GM19099 (cell line): ENCODE data around the gene SYT6.

Experiments
- POLR2A ChIP-seq: IDR thresholded peaks from 3 replicates; pipeline ENCODE4 v1.6.1; 2011; ENCODE audit warnings: low read depth; ENCODE audit not compliant: insufficient read length; ENCODE audit errors: extremely low read depth

Gene SYT6

DNA sequence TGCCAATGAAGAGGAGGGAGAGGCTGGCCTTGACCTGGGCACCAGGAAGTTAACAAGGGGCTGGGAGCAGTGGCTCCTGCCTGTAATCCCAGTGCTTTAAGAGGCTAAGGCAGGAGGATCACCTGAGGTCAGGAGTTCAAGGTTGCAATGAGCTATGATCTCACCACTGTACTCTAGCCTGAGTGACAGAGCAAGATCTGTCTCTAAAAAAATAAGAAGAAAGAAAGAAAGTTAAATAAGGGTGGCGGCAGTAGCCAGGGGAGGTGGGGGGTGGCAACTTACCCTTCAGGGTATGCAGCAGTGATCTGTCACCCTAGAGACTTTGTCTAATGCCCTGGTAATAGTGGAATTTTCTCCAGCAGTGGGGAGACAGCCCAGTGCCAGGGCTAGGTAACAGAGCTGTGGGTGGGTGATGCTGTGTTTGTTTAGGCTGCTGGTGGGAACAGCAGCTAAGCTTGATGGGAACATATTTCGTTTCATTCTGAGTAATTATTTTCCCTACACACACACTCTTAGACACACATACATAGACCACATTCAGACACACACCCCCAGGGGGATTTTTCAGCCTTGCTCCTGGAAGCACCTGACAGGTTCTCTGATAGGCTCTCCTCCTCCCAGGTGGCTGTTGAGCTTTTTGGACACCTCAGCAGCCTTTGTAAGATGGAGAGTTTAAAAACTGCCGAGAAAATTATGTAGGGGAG, 11.3 kb upstream of the SYT6 start:
- no peak for TF ChIP-seq POLR2A

GRCh38 chr1:114159941-114160340, 6.3 kb upstream of the SYT6 start:
- no peak for TF ChIP-seq POLR2A

GRCh38 chr1:114157275-114157660, 3.6 kb upstream of the SYT6 start:
- TF ChIP-seq POLR2A: no peak

DNA sequence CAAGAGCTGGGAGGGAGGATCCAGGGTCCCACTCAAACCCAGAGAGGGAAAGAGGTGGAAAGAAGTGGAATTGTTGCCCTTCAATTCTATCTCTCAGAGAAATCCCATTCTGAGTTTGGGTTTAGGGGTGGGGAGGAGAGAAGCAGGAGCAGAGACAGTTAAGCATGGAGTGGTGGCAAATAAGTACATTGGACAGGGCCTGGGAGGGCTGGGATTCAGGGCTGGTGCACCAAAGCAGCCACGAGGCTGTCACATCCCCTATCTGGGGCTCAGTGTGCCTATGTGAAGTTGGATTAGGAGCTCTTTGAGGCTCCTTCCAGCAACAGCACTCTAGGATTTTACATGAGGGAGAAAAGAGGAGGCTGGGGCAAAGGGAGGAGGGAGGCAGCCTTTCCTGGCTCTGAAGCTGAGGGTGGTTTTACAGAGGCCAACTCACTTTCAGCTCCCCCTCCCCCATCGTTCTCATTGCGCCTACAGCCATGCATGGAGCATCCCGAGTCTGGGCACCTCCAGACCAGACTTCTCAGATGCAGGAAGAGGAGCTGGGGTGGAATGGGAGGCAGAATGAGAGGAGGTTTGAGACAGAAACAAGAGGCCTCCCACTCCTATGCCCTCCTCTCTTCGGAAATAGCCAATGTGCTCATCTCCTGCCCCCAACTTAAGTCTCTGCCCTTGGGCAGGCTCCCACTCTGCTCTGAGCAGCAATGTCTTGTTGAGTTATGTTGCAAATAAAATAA, 3.0 kb upstream of the SYT6 start:
- TF ChIP-seq POLR2A: no peak

GRCh38 chr1:114155706-114156105, 2.0 kb upstream of the SYT6 start:
- no peak for TF ChIP-seq POLR2A

DNA sequence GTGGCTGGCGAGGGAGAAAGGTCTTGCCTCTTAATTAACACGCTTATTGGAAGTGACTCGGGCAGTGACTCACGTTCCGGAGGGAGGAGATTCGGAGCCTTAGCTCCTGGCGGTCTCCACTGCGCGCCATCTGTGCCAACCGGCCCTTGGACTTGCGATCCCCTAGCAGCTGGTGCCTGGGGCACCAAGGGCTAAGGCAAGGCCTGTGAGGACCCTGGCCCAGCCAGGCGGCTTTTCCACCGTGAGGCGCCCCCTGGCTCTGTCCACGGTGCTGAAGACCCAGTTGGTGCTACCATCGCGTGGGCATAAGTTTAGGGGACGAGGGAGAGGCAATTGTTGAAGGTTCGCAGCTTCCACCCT, 1.3 kb upstream of the SYT6 start:
- no peak for TF ChIP-seq POLR2A

- TF ChIP-seq POLR2A: no peak
These were observed 685 bp upstream of the SYT6 start for GRCh38 chr1:114154146-114154962.

DNA sequence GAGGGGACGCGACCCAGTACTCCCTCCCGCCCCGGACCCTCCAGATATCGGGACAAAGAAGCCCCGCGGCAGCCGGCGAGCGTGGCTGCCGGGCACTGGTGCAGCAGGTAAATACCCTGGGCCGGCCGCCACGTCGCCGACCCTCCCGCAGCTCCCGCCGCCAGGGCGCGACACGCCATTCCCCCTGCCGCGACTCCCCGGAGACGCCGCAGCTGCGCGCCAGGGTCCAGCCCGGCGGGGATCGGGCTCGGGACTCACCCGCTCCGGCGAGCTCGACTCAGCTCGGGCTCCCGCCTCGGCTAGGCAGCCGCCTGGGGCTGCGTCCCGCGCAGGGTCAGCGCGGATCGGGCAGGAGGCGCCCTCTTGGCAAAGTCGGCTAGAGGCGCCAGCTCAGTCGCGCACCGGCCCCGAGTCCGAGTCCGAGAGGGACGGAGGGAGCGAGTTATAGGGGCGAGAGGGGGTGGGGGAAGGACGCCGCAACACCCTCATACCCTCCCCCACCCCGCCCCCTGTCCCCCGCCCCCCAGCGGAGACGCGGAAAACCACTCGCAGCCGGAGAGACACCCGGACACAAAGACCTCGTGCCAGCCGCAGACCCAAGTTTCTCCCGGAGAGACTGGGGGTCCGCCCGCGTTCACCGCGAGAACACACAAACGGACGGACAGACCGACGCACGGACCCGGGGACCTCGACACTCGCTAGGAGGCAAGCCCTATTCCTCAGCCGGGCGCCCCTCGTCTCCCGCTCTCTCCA, 985 bp downstream of the SYT6 start:
- no peak for TF ChIP-seq POLR2A

DNA sequence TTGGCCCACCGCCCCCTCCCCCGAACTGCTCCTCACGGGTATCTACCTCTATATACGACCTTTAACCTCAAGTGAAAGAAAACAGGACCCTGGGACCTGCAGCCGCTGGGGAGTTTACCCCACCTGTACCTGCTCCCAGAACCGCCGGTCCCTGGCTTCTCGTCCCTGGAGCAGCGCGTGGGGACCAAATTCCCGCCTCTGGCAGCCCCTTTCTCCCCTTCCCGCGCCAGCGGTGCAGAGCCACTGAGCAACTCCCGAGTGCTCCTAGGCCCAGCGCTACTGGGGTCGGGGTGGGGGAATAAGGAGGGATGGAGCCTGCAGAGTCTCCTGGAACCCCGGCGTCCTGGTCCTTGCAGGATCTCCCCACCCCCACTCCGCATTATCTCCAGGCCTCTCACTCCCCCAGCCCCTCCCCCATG, 1.6 kb downstream of the SYT6 start:
- TF ChIP-seq POLR2A: no peak

- TF ChIP-seq POLR2A: no peak
These were observed 3.7 kb downstream of the SYT6 start for GRCh38 chr1:114150016-114150415.

DNA sequence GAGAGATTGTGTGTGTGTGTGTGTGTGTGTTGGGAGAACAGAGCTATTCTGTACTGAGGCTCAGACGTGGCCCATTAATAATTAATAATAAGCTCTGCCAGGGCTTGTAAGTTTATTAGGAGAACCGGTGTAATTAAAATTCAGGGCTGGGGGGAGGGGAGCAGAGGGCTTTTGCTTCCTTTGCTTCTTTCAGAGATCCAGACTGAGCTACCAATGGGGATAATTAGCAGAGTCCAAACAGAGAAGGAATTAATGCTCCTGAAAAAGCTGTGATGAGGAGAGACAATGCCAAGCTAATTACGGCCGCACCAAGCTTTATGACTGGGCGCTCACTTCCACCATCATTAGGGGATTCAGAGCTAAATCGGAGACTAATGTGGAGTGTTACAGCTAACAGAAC, 4.5 kb downstream of the SYT6 start:
- TF ChIP-seq POLR2A: no peak

GRCh38 chr1:114145504-114146151, 8.0 kb downstream of the SYT6 start:
- no peak for TF ChIP-seq POLR2A

- no peak for TF ChIP-seq POLR2A
These were observed 9.7 kb downstream of the SYT6 start for GRCh38 chr1:114144016-114144415.

DNA sequence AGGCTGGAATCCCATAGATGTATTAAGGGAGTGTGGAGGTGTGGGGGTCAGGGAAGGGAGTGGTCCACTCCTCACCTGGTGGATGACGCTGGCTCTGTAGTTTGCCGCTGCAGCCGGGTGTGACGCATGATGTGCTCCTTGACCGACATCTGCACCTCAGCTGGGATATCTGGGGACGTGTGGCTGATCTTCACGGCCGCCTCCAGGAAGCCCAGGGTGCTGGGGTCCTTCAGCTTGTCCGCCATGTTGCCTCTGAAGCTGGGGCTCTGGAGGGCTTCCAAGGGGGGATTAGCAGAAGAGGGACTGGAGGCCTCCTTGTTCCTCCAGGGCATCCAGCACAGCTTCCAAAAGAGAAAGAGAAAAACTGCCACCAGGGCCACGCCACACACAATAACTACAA, 14.1 kb downstream of the SYT6 start:
- no peak for TF ChIP-seq POLR2A
